Astrocyte (in vitro differentiated cells and primary cell): ENCODE results near the gene DIAPH2.

Source experiments
- CTCF ChIP-seq: IDR thresholded peaks from 2 replicates; pipeline ENCODE4 v1.5.1; 2011; ENCODE audit warnings: low read depth, mild to moderate bottlenecking, inconsistent platforms, low read length, moderate library complexity; ENCODE audit not compliant: insufficient read depth
- EZH2 ChIP-seq: IDR thresholded peaks from 2 replicates; pipeline ENCODE4 v1.6.1; 2012; ENCODE audit warnings: mild to moderate bottlenecking, low read length, inconsistent platforms; ENCODE audit not compliant: insufficient read depth

- TF ChIP-seq CTCF (no peak), EZH2 (no peak)
These were observed 223.1 kb downstream of the DIAPH2 start for GRCh38 chrX:96907516-96908272.
